Common myeloid progenitor, CD34-positive (primary cell): ENCODE measurements around the gene JAKMIP2. TPM values are rescaled to one million over a fixed set of nuclear protein-coding genes. Genes with fewer than 3 reads are reported as not detected.
A peak's percentile ranks its signal among the peaks of the same experiment; 100 is the strongest.
"Not testable (repeated sequence)": the region's sequence is repeated elsewhere in the genome, so short reads cannot be mapped to it uniquely, and the experiment has no call there.

ENCODE experiments used
- CTCF ChIA-PET: fragments of 350-600 bp; sonication (Branson Sonifier 250); formaldehyde crosslinking; loops from one replicate; lab custom pipeline; 2021; ENCODE audit warnings: antibody characterized with exemption; lab: Charles Lee
- POLR2A ChIA-PET: fragments of 350-600 bp; sonication (Branson Sonifier 250); formaldehyde crosslinking; loops from one replicate; lab custom pipeline; 2021; ENCODE audit warnings: antibody characterized with exemption; lab: Charles Lee
- DNase-seq, 3 donors: peaks; one replicate each; pipeline versions ENCODE4 v3.0.0 to v3.0.0-alpha.2; 2013
- H3K27ac ChIP-seq, 2 experiments: 1 replicate in 1 of 2; 2 replicates in 1 of 2; pipeline ENCODE4 v1.7.0; 2013; ENCODE audit warnings: inconsistent platforms in 2 of 2, low read length in 2 of 2, mild to moderate bottlenecking in 2 of 2, low read depth in 1 of 2, moderate library complexity in 1 of 2; ENCODE audit not compliant: severe bottlenecking in 2 of 2, insufficient read depth in 1 of 2, poor library complexity in 1 of 2
- H3K27me3 ChIP-seq, 5 experiments: replicated peaks in 2 of 5; 1 replicate in 3 of 5; 2 replicates in 2 of 5; pipeline versions ENCODE4 v1.6.1 to v1.7.0; 2013; ENCODE audit warnings: low read length in 4 of 5, mild to moderate bottlenecking in 2 of 5, moderate library complexity in 2 of 5, inconsistent platforms in 1 of 5; ENCODE audit not compliant: insufficient read depth in 5 of 5, control insufficient read depth in 4 of 5
- H3K36me3 ChIP-seq, 4 experiments: 1 replicate in 2 of 4; 2 replicates in 2 of 4; pipeline versions ENCODE4 v1.6.1 to v1.7.0; 2013; ENCODE audit warnings: low read length in 3 of 4, control low read depth in 1 of 4, mild to moderate bottlenecking in 1 of 4; ENCODE audit not compliant: control insufficient read depth in 4 of 4, insufficient read depth in 4 of 4
- H3K4me1 ChIP-seq, 4 experiments: 1 replicate in 3 of 4; 2 replicates in 1 of 4; pipeline versions ENCODE4 v1.6.1 to v1.7.1; 2013; ENCODE audit warnings: low read length in 3 of 4, mild to moderate bottlenecking in 3 of 4, control low read depth in 1 of 4, inconsistent platforms in 1 of 4, moderate library complexity in 1 of 4; ENCODE audit not compliant: control insufficient read depth in 4 of 4, insufficient read depth in 4 of 4; ENCODE audit errors: control extremely low read depth in 1 of 4
- H3K4me3 ChIP-seq, 7 experiments: 1 replicate in 4 of 7; 2 replicates in 3 of 7; pipeline versions ENCODE4 v1.5.1 to v1.7.0; 2013; ENCODE audit warnings: mild to moderate bottlenecking in 7 of 7, low read length in 6 of 7, moderate library complexity in 6 of 7, inconsistent platforms in 2 of 7, low read depth in 2 of 7, control low read depth in 1 of 7; ENCODE audit not compliant: insufficient read depth in 4 of 7, control insufficient read depth in 1 of 7; ENCODE audit errors: extremely low read depth in 1 of 7
- H3K9me3 ChIP-seq, 5 experiments: 1 replicate in 4 of 5; 2 replicates in 1 of 5; pipeline versions ENCODE4 v1.6.1 to v1.7.1; 2013; ENCODE audit warnings: low read length in 4 of 5, mild to moderate bottlenecking in 2 of 5, inconsistent platforms in 1 of 5, low read depth in 1 of 5, moderate library complexity in 1 of 5; ENCODE audit not compliant: control insufficient read depth in 4 of 5, insufficient read depth in 2 of 5; ENCODE audit errors: control extremely low read depth in 1 of 5
- WGBS: methylation state at CpG from one replicate; pipeline ENCODE4 v1.1.5; 2013; ENCODE audit not compliant: insufficient coverage; 5-methylcytosine and 5-hydroxymethylcytosine counted together
- polyA plus RNA-seq: library from polyadenylated mRNA; unstranded; fragments of 120-200 nt; gene quantifications from one replicate; pipeline ENCODE4 v1.2.1, GENCODE V29; 2013

The JAKMIP2 gene
- polyA plus RNA-seq, result 11.6 TPM

DNA sequence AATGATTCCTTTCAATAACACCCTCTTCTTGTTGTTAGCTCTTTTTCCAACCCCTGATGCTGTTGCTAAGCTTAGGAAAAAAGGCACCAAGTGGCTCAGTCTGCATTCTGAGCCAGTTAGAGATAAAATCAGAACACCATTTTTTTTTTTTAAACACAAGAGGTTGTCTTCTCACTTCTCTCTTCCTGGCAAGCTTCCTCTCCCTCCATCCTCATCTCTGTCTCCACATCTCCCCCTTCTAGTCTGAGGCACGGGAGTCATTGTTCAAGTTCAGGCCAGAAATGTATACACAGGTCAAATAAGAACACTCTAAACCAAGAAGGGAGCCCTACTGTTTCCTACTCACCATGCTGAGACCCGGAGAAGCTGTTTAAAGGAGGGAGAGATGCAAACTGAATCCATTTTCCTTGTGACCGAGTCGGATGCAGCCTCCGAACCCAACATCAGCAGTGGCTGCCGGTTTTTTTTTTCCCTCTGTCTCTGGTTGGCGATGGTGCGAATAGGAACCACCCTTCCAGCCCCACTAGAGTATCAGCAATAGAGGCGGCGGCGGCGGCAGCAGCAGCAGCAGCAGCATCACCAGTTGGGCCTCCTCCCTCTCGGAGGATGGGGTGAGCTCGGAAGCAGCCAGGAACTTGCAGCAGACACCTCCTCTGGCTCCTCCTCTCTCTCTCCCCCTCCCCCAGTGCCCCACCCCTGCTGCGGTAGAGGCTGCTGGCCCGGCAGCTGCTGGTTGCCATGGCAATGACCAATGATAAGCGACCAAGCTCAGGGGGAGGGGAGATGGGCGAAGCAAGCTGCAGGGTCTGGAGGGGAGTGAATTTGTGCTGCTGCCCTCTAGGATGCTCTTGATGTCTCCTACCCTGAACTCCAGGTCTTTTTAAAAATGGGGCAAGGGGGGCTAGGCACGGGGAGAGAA lies at the start of gene JAKMIP2:
JAKMIP2 (minus strand) TSS at position 619 of the 919 bp plus-strand sequence. CDS start 110,922 bp downstream, outside the sequence.
- Histone ChIP-seq H3K9me3 (no peaks in the 10 kb centered on the region), H3K4me1 (peaks cover 0 to 26% (median 12%) of the 10 kb centered on the region in 4 experiments), H3K27ac (peak within 1 kb of the TSS; percentile 34 to 88), H3K27me3 (no peaks in the 10 kb centered on the region), H3K4me3 (peak within 1 kb of the TSS; percentile 70 to 98 (median 80)), H3K36me3 (no peaks in the 10 kb centered on the region)
- DNase-seq, result peak; percentile 97 to 98 (median 98)
- ChIA-PET CTCF (interaction anchor here (0.6 to 4.7 kb wide), 11 partner anchors 14 to 153 kb away, joined by 3 to 19 read pairs (median 4); no protein-coding TSS in a partner anchor), POLR2A (interaction anchor here (0.6 to 0.7 kb wide), 2 partner anchors 22 to 676 kb away, joined by 3 to 4 read pairs; no protein-coding TSS in a partner anchor)
- 0% methylated on average over 8 of the region's 19 CpGs for WGBS

DNA sequence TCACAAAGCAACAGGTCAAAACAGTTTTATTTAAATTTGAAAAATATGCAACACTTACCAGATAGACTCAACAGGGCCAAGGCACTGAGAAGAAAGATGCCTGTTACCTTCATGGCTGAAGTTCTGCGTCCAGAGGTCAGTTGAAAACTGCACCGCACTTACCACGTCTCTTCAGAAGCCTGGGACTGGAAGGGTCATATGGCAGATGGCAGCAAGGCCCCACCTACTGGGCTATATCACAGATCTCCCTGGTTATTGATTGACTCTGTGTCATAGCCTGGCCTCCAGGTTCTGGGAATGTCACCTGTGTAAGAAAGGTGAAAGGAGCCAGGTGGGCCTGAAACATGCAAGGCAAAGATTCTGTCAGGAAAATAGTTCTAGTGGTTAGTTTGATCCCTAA lies 48.9 kb upstream of the JAKMIP2 start, which contains the start of gene SPINK1:
SPINK1 (minus strand) TSS at position 207 of the 400 bp plus-strand sequence; CDS start at position 113, 94 bp downstream.
- DNase-seq, result no peak
- no peaks in the 10 kb centered on the region for H3K36me3 ChIP-seq
- ChIA-PET CTCF (interaction anchor here (1.0 to 3.0 kb wide), 3 partner anchors 8 to 12 kb away, joined by 3 to 10 read pairs (median 3); no protein-coding TSS in a partner anchor), POLR2A (interaction anchor here (0.6 kb wide), 1 partner anchor 21 kb away, joined by 3 read pairs; no protein-coding TSS in a partner anchor)
- no peak within 1 kb of the TSS for H3K4me3 ChIP-seq
- WGBS, result 100% methylated on average over 3 of the region's 3 CpGs
- H3K9me3 ChIP-seq, result no peaks in the 10 kb centered on the region
- H3K4me1 ChIP-seq, result no peaks in the 10 kb centered on the region
- H3K27me3 ChIP-seq, result no peaks in the 10 kb centered on the region
- H3K27ac ChIP-seq, result no peak within 1 kb of the TSS

DNA sequence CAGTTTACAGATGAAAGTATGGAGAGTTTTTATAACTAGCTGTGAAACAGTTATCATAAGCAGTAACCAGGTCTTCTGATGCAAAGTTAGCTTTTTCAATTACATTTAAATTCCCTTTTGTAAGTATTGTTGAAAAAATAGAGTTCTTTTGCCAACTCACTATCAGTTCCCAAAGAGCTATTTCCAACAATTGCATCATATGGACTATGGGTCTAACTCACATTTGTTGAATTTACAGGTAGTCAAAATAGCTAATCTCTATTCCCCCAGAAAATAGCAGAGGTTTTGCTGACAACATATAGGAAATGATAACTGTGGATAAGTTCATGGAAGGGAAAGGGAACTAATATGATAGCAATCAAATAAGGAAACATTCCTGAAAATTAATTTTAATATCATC lies 47.5 kb upstream of the JAKMIP2 start:
- Histone ChIP-seq H3K36me3 (no peaks in the 10 kb centered on the region), H3K4me1 (no peaks in the 10 kb centered on the region), H3K27me3 (no peaks in the 10 kb centered on the region), H3K4me3 (no peak overlapping the region), H3K27ac (no peak overlapping the region), H3K9me3 (no peaks in the 10 kb centered on the region)
- no peak for DNase-seq
- ChIA-PET CTCF (interaction anchor here (1.4 kb wide), 1 partner anchor 8 kb away, joined by 3 read pairs; no protein-coding TSS in a partner anchor), POLR2A (no interaction called here)

GRCh38 chr5:147827017-147827416 lies 44.5 kb upstream of the JAKMIP2 start:
- CTCF ChIA-PET, result interaction anchor here (8.5 kb wide), 1 partner anchor 199 kb away, joined by 183 read pairs; no protein-coding TSS in a partner anchor
- H3K27ac ChIP-seq, DNase-seq, H3K9me3 ChIP-seq, POLR2A ChIA-PET, H3K4me3 ChIP-seq, H3K36me3 ChIP-seq, H3K27me3 ChIP-seq, H3K4me1 ChIP-seq: not testable (repeated sequence)
- 92% methylated on average over 5 of the region's 5 CpGs for WGBS

- CTCF ChIA-PET, result interaction anchor here (8.5 kb wide), 1 partner anchor 199 kb away, joined by 183 read pairs; no protein-coding TSS in a partner anchor
- 90% methylated on average over 1 of the region's 2 CpGs for WGBS
Measured at GRCh38 chr5:147826361-147826760, 43.8 kb upstream of the JAKMIP2 start.

GRCh38 chr5:147822686-147823491 lies 40.4 kb upstream of the JAKMIP2 start:
- Histone ChIP-seq H3K27me3 (no peaks in the 10 kb centered on the region), H3K4me3 (no peak overlapping the region), H3K4me1 (peaks cover 0 to 5% (median 2%) of the 10 kb centered on the region in 4 experiments), H3K36me3 (no peaks in the 10 kb centered on the region), H3K27ac (no peak overlapping the region), H3K9me3 (no peaks in the 10 kb centered on the region)
- WGBS, result 8% methylated on average over 1 of the region's 4 CpGs
- ChIA-PET CTCF (interaction anchor here (0.5 to 8.5 kb wide), 28 partner anchors 10 to 830 kb away, joined by 3 to 183 read pairs (median 4); partner anchors contain the start of gene SPINK1), POLR2A (interaction anchor here (0.6 kb wide), 1 partner anchor 182 kb away, joined by 3 read pairs; no protein-coding TSS in a partner anchor)
- DNase-seq, result peak; percentile 79 to 91 (median 88)

More at GRCh38 chr5:147826361-147826760, 43.8 kb upstream of the JAKMIP2 start:
- POLR2A ChIA-PET, result no interaction called here
- no peak overlapping the region for H3K27ac ChIP-seq
- H3K4me3 ChIP-seq, result no peak overlapping the region
- no peaks in the 10 kb centered on the region for H3K36me3 ChIP-seq
- H3K4me1 ChIP-seq, result peaks cover 0 to 5% (median 2%) of the 10 kb centered on the region in 4 experiments
- no peaks in the 10 kb centered on the region for H3K9me3 ChIP-seq
- no peak for DNase-seq
- H3K27me3 ChIP-seq, result no peaks in the 10 kb centered on the region
